Nephron (organoid): ENCODE results near the gene TTLL7.

ENCODE experiments used
- H3K27ac Mint-ChIP-seq, 3 experiments: 2 replicates each; pipeline ENCODE4 v1.8.0; 2020; ENCODE audit warnings: mixed read lengths in 3 of 3, mild to moderate bottlenecking in 2 of 3, moderate library complexity in 1 of 3
- H3K27me3 Mint-ChIP-seq: 2 replicates; pipeline ENCODE4 v1.8.0; 2021; ENCODE audit warnings: low read depth, mild to moderate bottlenecking, moderate library complexity, mixed read lengths
- H3K36me3 Mint-ChIP-seq: 2 replicates; pipeline ENCODE4 v1.8.0; 2020; ENCODE audit warnings: low read depth, mixed read lengths
- H3K4me1 Mint-ChIP-seq: 2 replicates; pipeline ENCODE4 v1.8.0; 2020; ENCODE audit warnings: mixed read lengths
- H3K4me3 Mint-ChIP-seq, 3 experiments: 2 replicates each; pipeline ENCODE4 v1.8.0; 2020; ENCODE audit warnings: mild to moderate bottlenecking in 3 of 3, mixed read lengths in 3 of 3, moderate library complexity in 2 of 3
- H3K9me3 Mint-ChIP-seq: 2 replicates; pipeline ENCODE4 v1.8.0; 2020; ENCODE audit warnings: mixed read lengths
- TF ChIP-seq, protein P1 (sequence below), 3 experiments: fragments of 200-600 bp; sonication (generic); IDR thresholded peaks; one replicate each; pipeline ENCODE4 v1.5.0; 2021; ENCODE audit warnings: antibody characterized with exemption in 3 of 3; ENCODE audit not compliant: unreplicated experiment in 3 of 3

TTLL7 gene, protein sequence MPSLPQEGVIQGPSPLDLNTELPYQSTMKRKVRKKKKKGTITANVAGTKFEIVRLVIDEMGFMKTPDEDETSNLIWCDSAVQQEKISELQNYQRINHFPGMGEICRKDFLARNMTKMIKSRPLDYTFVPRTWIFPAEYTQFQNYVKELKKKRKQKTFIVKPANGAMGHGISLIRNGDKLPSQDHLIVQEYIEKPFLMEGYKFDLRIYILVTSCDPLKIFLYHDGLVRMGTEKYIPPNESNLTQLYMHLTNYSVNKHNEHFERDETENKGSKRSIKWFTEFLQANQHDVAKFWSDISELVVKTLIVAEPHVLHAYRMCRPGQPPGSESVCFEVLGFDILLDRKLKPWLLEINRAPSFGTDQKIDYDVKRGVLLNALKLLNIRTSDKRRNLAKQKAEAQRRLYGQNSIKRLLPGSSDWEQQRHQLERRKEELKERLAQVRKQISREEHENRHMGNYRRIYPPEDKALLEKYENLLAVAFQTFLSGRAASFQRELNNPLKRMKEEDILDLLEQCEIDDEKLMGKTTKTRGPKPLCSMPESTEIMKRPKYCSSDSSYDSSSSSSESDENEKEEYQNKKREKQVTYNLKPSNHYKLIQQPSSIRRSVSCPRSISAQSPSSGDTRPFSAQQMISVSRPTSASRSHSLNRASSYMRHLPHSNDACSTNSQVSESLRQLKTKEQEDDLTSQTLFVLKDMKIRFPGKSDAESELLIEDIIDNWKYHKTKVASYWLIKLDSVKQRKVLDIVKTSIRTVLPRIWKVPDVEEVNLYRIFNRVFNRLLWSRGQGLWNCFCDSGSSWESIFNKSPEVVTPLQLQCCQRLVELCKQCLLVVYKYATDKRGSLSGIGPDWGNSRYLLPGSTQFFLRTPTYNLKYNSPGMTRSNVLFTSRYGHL

DNA sequence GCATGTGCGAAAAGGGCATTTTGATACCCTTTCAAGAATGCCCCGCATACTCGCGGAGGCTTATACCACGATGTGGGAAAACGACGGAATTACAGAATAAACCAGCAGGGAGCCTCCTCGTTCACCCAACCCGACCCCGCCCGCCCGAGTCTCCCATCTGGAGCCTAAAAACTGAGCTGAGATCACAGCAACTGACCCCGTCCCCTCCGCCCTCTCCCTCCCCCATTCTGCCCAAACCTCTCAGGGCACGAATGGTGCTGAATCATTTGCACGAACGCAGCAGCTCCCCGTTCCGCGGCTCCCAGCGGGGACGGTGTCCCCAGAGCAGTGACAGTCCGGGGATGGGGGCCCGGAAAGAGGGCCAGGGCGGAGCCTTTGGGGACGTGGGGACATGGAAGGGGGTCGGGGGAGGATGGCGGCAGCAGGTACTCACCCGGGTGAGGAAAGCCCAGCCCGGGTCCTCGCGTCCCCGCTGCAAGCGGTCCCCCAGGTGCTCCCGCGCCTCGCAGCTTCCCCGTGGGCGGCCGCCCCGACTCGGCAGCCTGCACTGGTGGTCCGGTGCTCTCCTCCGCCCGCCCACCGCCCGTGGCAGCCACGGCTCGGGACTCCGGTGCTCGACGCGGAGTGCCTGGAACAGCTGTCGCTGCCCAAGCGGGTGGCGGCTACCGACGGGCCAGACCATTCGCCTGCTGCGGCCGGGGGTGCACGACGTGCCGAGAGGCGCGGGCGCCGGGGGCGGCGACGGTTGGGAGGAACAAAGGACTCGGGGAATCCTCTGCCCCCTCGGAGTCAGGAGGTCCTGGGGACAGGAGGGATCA lies at the start of gene TTLL7:
Gene TTLL7, minus strand, starts transcription at position 635 of the 818 bp plus-strand sequence. CDS start 46,921 bp downstream, outside the sequence.
- Mint-ChIP-seq H3K27ac (peak within 1 kb of the TSS; percentile 79 to 92 (median 85)), H3K9me3 (no peaks in the 10 kb centered on the region), H3K4me1 (peaks cover 47% of the 10 kb centered on the region), H3K4me3 (peak within 1 kb of the TSS; percentile 89 to 99 (median 96)), H3K27me3 (peaks cover 18% of the 10 kb centered on the region), H3K36me3 (no peaks in the 10 kb centered on the region)
- TF ChIP-seq, protein P1, sequence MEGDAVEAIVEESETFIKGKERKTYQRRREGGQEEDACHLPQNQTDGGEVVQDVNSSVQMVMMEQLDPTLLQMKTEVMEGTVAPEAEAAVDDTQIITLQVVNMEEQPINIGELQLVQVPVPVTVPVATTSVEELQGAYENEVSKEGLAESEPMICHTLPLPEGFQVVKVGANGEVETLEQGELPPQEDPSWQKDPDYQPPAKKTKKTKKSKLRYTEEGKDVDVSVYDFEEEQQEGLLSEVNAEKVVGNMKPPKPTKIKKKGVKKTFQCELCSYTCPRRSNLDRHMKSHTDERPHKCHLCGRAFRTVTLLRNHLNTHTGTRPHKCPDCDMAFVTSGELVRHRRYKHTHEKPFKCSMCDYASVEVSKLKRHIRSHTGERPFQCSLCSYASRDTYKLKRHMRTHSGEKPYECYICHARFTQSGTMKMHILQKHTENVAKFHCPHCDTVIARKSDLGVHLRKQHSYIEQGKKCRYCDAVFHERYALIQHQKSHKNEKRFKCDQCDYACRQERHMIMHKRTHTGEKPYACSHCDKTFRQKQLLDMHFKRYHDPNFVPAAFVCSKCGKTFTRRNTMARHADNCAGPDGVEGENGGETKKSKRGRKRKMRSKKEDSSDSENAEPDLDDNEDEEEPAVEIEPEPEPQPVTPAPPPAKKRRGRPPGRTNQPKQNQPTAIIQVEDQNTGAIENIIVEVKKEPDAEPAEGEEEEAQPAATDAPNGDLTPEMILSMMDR (IDR thresholded peaks at IDR 0.05; ENCODE audit: unreplicated experiment in 3 of 3) = no peak

DNA sequence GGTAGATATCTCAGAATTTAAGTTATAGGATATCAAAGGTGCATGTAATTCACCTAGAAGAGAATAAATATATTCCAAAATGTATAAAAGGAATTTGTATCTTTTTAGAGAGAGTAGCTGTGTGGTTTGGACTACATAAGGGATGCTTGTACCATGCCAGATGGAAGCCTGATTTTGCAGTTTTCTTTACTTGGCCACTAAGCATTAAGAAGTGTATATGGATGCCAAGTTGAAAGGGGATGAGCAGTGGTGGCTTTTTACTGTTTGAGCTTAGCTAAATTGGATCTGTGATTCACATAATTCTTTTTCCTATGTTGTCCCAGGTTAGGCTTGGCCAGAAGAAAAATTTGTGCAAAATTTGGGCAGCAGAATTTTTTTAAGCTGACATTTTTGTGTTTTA lies 43.5 kb upstream of the TTLL7 start:
- no peak overlapping the region for H3K4me3 Mint-ChIP-seq
- H3K9me3 Mint-ChIP-seq = no peaks in the 10 kb centered on the region
- no peaks in the 10 kb centered on the region for H3K27me3 Mint-ChIP-seq

GRCh38 chr1:84037758-84038611 lies 39.1 kb upstream of the TTLL7 start:
- H3K9me3 Mint-ChIP-seq = peaks cover 19% of the 10 kb centered on the region
- no peaks in the 10 kb centered on the region for H3K36me3 Mint-ChIP-seq
- no peaks in the 10 kb centered on the region for H3K4me1 Mint-ChIP-seq
- H3K4me3 Mint-ChIP-seq = no peak overlapping the region
- TF ChIP-seq, protein P1 (IDR thresholded peaks at IDR 0.05; ENCODE audit: unreplicated experiment in 3 of 3) = no peak
- no peak overlapping the region for H3K27ac Mint-ChIP-seq
- no peaks in the 10 kb centered on the region for H3K27me3 Mint-ChIP-seq

More for the DNA sequence above, 43.5 kb upstream of the TTLL7 start:
- TF ChIP-seq, protein P1 (IDR thresholded peaks at IDR 0.05; ENCODE audit: unreplicated experiment in 3 of 3) = no peak
- Mint-ChIP-seq H3K27ac (no peak overlapping the region), H3K36me3 (no peaks in the 10 kb centered on the region), H3K4me1 (no peaks in the 10 kb centered on the region)

DNA sequence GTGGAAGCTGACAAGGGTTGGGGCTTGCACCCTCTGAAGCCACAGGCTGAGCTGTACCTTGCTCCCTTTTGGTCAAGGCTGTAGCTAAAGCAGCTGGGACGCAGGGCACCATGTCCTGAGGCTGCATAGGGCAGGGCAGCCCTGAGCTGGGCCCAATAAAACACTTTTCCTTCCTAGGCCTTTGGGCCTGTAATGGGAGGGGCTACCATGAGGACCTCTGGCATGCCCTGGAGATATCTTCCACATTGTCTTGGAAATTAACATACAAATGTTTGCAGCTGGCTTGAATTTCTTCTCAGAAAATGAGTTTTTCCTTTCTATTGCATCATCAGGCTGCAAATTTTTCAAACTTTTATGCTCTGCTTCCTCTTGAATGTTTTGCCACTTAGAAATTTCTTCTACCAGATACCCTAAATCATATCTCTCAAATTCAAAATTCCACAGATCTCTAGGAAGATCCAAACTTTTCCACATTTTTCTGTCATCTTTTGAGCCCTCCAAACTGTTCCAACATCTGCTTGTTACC lies 32.9 kb upstream of the TTLL7 start:
- TF ChIP-seq, protein P1 (IDR thresholded peaks at IDR 0.05; ENCODE audit: unreplicated experiment in 3 of 3) = no peak
- no peak overlapping the region for H3K27ac Mint-ChIP-seq
- no peak overlapping the region for H3K4me3 Mint-ChIP-seq
- H3K27me3 Mint-ChIP-seq = no peaks in the 10 kb centered on the region
- H3K4me1 Mint-ChIP-seq = no peaks in the 10 kb centered on the region
- peaks cover 19% of the 10 kb centered on the region for H3K9me3 Mint-ChIP-seq
- H3K36me3 Mint-ChIP-seq = no peaks in the 10 kb centered on the region

DNA sequence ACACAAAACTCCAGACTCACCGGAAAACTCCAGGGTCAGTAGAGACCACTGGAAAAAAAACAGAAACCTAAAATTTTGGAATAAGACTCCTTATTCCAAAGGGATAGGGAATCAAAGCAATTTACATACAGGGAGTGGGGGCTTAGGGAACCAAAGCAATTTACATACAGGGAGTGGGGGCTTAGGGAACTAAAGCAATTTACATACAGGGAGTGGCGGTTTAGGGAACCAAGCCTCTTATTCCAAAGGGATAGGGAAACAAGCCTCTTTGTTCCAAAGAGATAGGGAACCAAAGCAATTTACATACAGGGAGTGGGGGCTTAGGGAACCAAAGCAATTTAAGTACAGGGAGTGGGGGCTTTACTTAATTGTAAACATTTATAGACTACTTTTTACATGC lies 28.4 kb upstream of the TTLL7 start:
- Mint-ChIP-seq H3K27ac (no peak overlapping the region), H3K27me3 (no peaks in the 10 kb centered on the region), H3K4me3 (no peak overlapping the region), H3K9me3 (no peaks in the 10 kb centered on the region), H3K36me3 (no peaks in the 10 kb centered on the region), H3K4me1 (no peaks in the 10 kb centered on the region)
- TF ChIP-seq, protein P1 (IDR thresholded peaks at IDR 0.05; ENCODE audit: unreplicated experiment in 3 of 3) = no peak
